ENCODE measurements around the gene SCUBE1. TPM values are rescaled to one million over a fixed set of nuclear protein-coding genes. Genes with fewer than 3 reads are reported as not detected.

The SCUBE1 gene
- total RNA-seq, 3 donors from 2014 or later = 0.48 to 0.98 (median 0.88) TPM

- no peak overlapping the region for H3K27ac ChIP-seq
These were observed 105.9 kb downstream of the SCUBE1 start for GRCh38 chr22:43237280-43237679.

GRCh38 chr22:43236411-43237166 lies 106.6 kb downstream of the SCUBE1 start:
- H3K36me3 ChIP-seq = no peaks in the 10 kb centered on the region
- H3K27ac ChIP-seq = no peak overlapping the region
- no peaks in the 10 kb centered on the region for H3K27me3 ChIP-seq
- no peaks in the 10 kb centered on the region for H3K9me3 ChIP-seq
- H3K4me1 ChIP-seq = peaks cover 0 to 7% of the 10 kb centered on the region in 2 donors
- intact Hi-C loops (cut with DNase I; ENCODE audit: low total_unique reads) = no loop called here
- no peak overlapping the region for H3K4me3 ChIP-seq
- DNase-seq (ENCODE audit: low spot score in 2 of 2) = no peak
- TF ChIP-seq POLR2AphosphoS5 (IDR thresholded peaks at IDR 0.05) (no peak), CTCF (IDR thresholded peaks at IDR 0.05) (no peak), POLR2A (IDR thresholded peaks at IDR 0.05) (no peak)

More at GRCh38 chr22:43237280-43237679, 105.9 kb downstream of the SCUBE1 start:
- TF ChIP-seq POLR2A (IDR thresholded peaks at IDR 0.05) (no peak), CTCF (IDR thresholded peaks at IDR 0.05) (no peak)
- Histone ChIP-seq H3K27me3 (no peaks in the 10 kb centered on the region), H3K4me3 (no peak overlapping the region), H3K9me3 (no peaks in the 10 kb centered on the region), H3K4me1 (peaks cover 0 to 7% of the 10 kb centered on the region in 2 donors), H3K36me3 (no peaks in the 10 kb centered on the region)
- no peak for DNase-seq (ENCODE audit: low spot score in 2 of 2)
- intact Hi-C loops (cut with DNase I; ENCODE audit: low total_unique reads) = no loop called here

- DNase-seq (ENCODE audit: low spot score in 2 of 2) = no peak
- Histone ChIP-seq H3K4me3 (no peak overlapping the region), H3K4me1 (peaks cover 0 to 7% of the 10 kb centered on the region in 2 donors), H3K36me3 (no peaks in the 10 kb centered on the region), H3K27me3 (no peaks in the 10 kb centered on the region), H3K9me3 (no peaks in the 10 kb centered on the region), H3K27ac (no peak overlapping the region)
- TF ChIP-seq POLR2A (IDR thresholded peaks at IDR 0.05) (no peak), CTCF (IDR thresholded peaks at IDR 0.05) (no peak), POLR2AphosphoS5 (IDR thresholded peaks at IDR 0.05) (no peak)
- intact Hi-C loops (cut with DNase I; ENCODE audit: low total_unique reads) = no loop called here
These were observed 107.4 kb downstream of the SCUBE1 start for GRCh38 chr22:43235445-43236409.

- TF ChIP-seq POLR2AphosphoS5 (IDR thresholded peaks at IDR 0.05) (no peak), CTCF (IDR thresholded peaks at IDR 0.05) (no peak), POLR2A (IDR thresholded peaks at IDR 0.05) (no peak)
- Histone ChIP-seq H3K4me1 (peaks cover 0 to 7% of the 10 kb centered on the region in 2 donors), H3K9me3 (no peaks in the 10 kb centered on the region), H3K27ac (no peak overlapping the region), H3K4me3 (no peak overlapping the region), H3K27me3 (no peaks in the 10 kb centered on the region), H3K36me3 (no peaks in the 10 kb centered on the region)
- no peak for DNase-seq (ENCODE audit: low spot score in 2 of 2)
- intact Hi-C loops (cut with DNase I; ENCODE audit: low total_unique reads) = no loop called here
These were observed 108.7 kb downstream of the SCUBE1 start for GRCh38 chr22:43234264-43234988.
